ENCODE results near the gene ELOA2. TPM values are rescaled to one million over a fixed set of nuclear protein-coding genes. Genes with fewer than 3 reads are reported as not detected.

The ELOA2 gene
- total and polyA plus RNA-seq, 9 donors, result not detected

- no peak for TF ChIP-seq EP300 (IDR thresholded peaks at IDR 0.05)
- TF ChIP-seq CTCF (IDR thresholded peaks at IDR 0.05), result no peak
- TF ChIP-seq POLR2A (IDR thresholded peaks at IDR 0.05), result no peak
- intact Hi-C loops (cut with DNase I), result no loop called here
- 64 to 72% (median 68%) methylated on average over 13 of the region's 13 CpGs for WGBS, 3 donors
Observed at GRCh38 chr18:47075098-47075883, 39.9 kb upstream of the ELOA2 start.

GRCh38 chr18:47067648-47068047, 32.2 kb upstream of the ELOA2 start:
- no peaks in the 10 kb centered on the region for H3K4me1 ChIP-seq (ENCODE audit: insufficient read depth)
- no peaks in the 10 kb centered on the region for H3K36me3 ChIP-seq
- H3K27me3 ChIP-seq, result no peaks in the 10 kb centered on the region
- no peak for TF ChIP-seq CTCF (IDR thresholded peaks at IDR 0.05)
- TF ChIP-seq EP300 (IDR thresholded peaks at IDR 0.05), result no peak
- TF ChIP-seq POLR2A (IDR thresholded peaks at IDR 0.05), result no peak
- intact Hi-C loops (cut with DNase I), result no loop called here
- no peak for DNase-seq
- no peaks in the 10 kb centered on the region for H3K9me3 ChIP-seq
- WGBS, 3 donors, result 56 to 73% (median 61%) methylated on average over 3 of the region's 3 CpGs
- no peak overlapping the region for H3K4me3 ChIP-seq
- no peak overlapping the region for H3K27ac ChIP-seq

More at GRCh38 chr18:47075098-47075883, 39.9 kb upstream of the ELOA2 start:
- H3K27me3 ChIP-seq, result no peaks in the 10 kb centered on the region
- no peaks in the 10 kb centered on the region for H3K4me1 ChIP-seq (ENCODE audit: insufficient read depth)
- no peaks in the 10 kb centered on the region for H3K36me3 ChIP-seq
- no peak overlapping the region for H3K4me3 ChIP-seq
- DNase-seq, result no peak
- H3K27ac ChIP-seq, result no peak overlapping the region
- no peaks in the 10 kb centered on the region for H3K9me3 ChIP-seq

- Histone ChIP-seq H3K36me3 (no peaks in the 10 kb centered on the region), H3K4me1 (ENCODE audit: insufficient read depth) (no peaks in the 10 kb centered on the region), H3K27ac (no peak overlapping the region), H3K27me3 (no peaks in the 10 kb centered on the region), H3K4me3 (no peak overlapping the region), H3K9me3 (no peaks in the 10 kb centered on the region)
- TF ChIP-seq CTCF (IDR thresholded peaks at IDR 0.05), result no peak
- TF ChIP-seq EP300 (IDR thresholded peaks at IDR 0.05), result no peak
- TF ChIP-seq POLR2A (IDR thresholded peaks at IDR 0.05), result no peak
- WGBS, 3 donors, result 89 to 93% (median 90%) methylated on average over 8 of the region's 8 CpGs
- no peak for DNase-seq
- intact Hi-C loops (cut with DNase I), result no loop called here
Observed at GRCh38 chr18:47063096-47063495, 27.7 kb upstream of the ELOA2 start.

GRCh38 chr18:47062471-47062870, 27.1 kb upstream of the ELOA2 start:
- no peaks in the 10 kb centered on the region for H3K4me1 ChIP-seq (ENCODE audit: insufficient read depth)
- H3K27ac ChIP-seq, result no peak overlapping the region
- H3K27me3 ChIP-seq, result no peaks in the 10 kb centered on the region
- H3K9me3 ChIP-seq, result no peaks in the 10 kb centered on the region
- no peak overlapping the region for H3K4me3 ChIP-seq
- intact Hi-C loops (cut with DNase I), result no loop called here
- no peak for TF ChIP-seq EP300 (IDR thresholded peaks at IDR 0.05)
- no peak for TF ChIP-seq CTCF (IDR thresholded peaks at IDR 0.05)
- no peak for TF ChIP-seq POLR2A (IDR thresholded peaks at IDR 0.05)
- DNase-seq, result no peak
- WGBS, 3 donors, result 46 to 63% (median 61%) methylated on average over 2 of the region's 2 CpGs
- no peaks in the 10 kb centered on the region for H3K36me3 ChIP-seq

Data from ovary (tissue), 9 donors.